DOHH2 (cell line): ENCODE measurements around the gene TNP1.

Source experiments
- H3F3A ChIP-seq: fragments of 200-600 bp; sonication (generic), shearing (Covaris generic); 2 replicates; pipeline ENCODE4 v1.6.0; 2016; ENCODE audit warnings: antibody characterized with exemption, mild to moderate bottlenecking; ENCODE audit not compliant: control insufficient read depth, insufficient read depth
- H3K27ac ChIP-seq: fragments of 200-600 bp; sonication (generic); 2 replicates; pipeline ENCODE4 v1.5.1; 2014; ENCODE audit warnings: low read depth, mild to moderate bottlenecking, low read length, moderate library complexity
- H3K27me3 ChIP-seq: fragments of 200-600 bp; sonication (generic); 2 replicates; pipeline ENCODE4 v1.6.1; 2014; ENCODE audit warnings: mild to moderate bottlenecking, low read length, mixed read lengths; ENCODE audit not compliant: control insufficient read depth
- H3K36me3 ChIP-seq: fragments of 200-600 bp; sonication (generic); 2 replicates; pipeline ENCODE4 v1.6.1; 2014; ENCODE audit warnings: mild to moderate bottlenecking, low read length, moderate library complexity, mixed read lengths; ENCODE audit not compliant: control insufficient read depth
- H3K4me1 ChIP-seq: fragments of 200-600 bp; sonication (generic); 2 replicates; pipeline ENCODE4 v1.6.1; 2014; ENCODE audit warnings: mild to moderate bottlenecking, low read length, mixed read lengths; ENCODE audit not compliant: control insufficient read depth
- H3K4me2 ChIP-seq: fragments of 200-600 bp; sonication (generic); 2 replicates; pipeline ENCODE4 v1.6.0; 2014; ENCODE audit warnings: mild to moderate bottlenecking, low read length, moderate library complexity
- H3K4me3 ChIP-seq: fragments of 200-600 bp; sonication (generic); 2 replicates; pipeline ENCODE4 v1.5.1; 2014; ENCODE audit warnings: mild to moderate bottlenecking, low read length, mixed read lengths
- H3K79me2 ChIP-seq: fragments of 200-600 bp; sonication (generic); 2 replicates; pipeline ENCODE4 v1.6.1; 2014; ENCODE audit warnings: mild to moderate bottlenecking, low read length, mixed read lengths; ENCODE audit not compliant: control insufficient read depth
- H3K9me2 ChIP-seq: fragments of 200-600 bp; sonication (generic); replicated peaks from 2 replicates; pipeline ENCODE4 v1.6.1; 2014; ENCODE audit warnings: mild to moderate bottlenecking, low read length, mixed read lengths; ENCODE audit not compliant: control insufficient read depth
- H3K9me3 ChIP-seq: fragments of 200-600 bp; sonication (generic); 2 replicates; pipeline ENCODE4 v1.6.1; 2014; ENCODE audit warnings: antibody characterized with exemption, low read length, mixed read lengths; ENCODE audit not compliant: control insufficient read depth, insufficient read depth
- H4K20me1 ChIP-seq: fragments of 200-600 bp; sonication (generic); 2 replicates; pipeline ENCODE4 v1.6.0; 2014; ENCODE audit warnings: low read depth, mild to moderate bottlenecking, antibody characterized with exemption, low read length, moderate library complexity; ENCODE audit not compliant: control insufficient read depth, insufficient read depth
- EZH2phosphoT487 ChIP-seq: fragments of 200-600 bp; sonication (generic); IDR thresholded peaks from 2 replicates; pipeline ENCODE4 v1.6.1; 2017; ENCODE audit warnings: borderline replicate concordance, mild to moderate bottlenecking, antibody characterized with exemption, low read length, moderate library complexity, mixed read lengths
- TF ChIP-seq, protein P1 (sequence below): fragments of 200-600 bp; sonication (generic); IDR thresholded peaks from one replicate; pipeline ENCODE4 v1.5.1; 2014; ENCODE audit warnings: antibody characterized with exemption, mild to moderate bottlenecking, low read depth, low read length; ENCODE audit not compliant: poor library complexity, severe bottlenecking

TNP1 gene

GRCh38 chr2:216849987-216850386 lies 9.9 kb downstream of the TNP1 start:
- Histone ChIP-seq H3K4me1 (no peaks in the 10 kb centered on the region), H3K79me2 (no peaks in the 10 kb centered on the region), H4K20me1 (no peaks in the 10 kb centered on the region), H3K4me3 (no peak overlapping the region), H3K27ac (no peak overlapping the region), H3K9me2 (no peaks in the 10 kb centered on the region), H3K9me3 (no peaks in the 10 kb centered on the region), H3K27me3 (no peaks in the 10 kb centered on the region), H3K4me2 (no peak overlapping the region), H3K36me3 (no peaks in the 10 kb centered on the region), H3F3A (no peaks in the 10 kb centered on the region)
- TF ChIP-seq, protein P1, sequence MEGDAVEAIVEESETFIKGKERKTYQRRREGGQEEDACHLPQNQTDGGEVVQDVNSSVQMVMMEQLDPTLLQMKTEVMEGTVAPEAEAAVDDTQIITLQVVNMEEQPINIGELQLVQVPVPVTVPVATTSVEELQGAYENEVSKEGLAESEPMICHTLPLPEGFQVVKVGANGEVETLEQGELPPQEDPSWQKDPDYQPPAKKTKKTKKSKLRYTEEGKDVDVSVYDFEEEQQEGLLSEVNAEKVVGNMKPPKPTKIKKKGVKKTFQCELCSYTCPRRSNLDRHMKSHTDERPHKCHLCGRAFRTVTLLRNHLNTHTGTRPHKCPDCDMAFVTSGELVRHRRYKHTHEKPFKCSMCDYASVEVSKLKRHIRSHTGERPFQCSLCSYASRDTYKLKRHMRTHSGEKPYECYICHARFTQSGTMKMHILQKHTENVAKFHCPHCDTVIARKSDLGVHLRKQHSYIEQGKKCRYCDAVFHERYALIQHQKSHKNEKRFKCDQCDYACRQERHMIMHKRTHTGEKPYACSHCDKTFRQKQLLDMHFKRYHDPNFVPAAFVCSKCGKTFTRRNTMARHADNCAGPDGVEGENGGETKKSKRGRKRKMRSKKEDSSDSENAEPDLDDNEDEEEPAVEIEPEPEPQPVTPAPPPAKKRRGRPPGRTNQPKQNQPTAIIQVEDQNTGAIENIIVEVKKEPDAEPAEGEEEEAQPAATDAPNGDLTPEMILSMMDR: no peak
- TF ChIP-seq EZH2phosphoT487: no peak

- H3K4me2 ChIP-seq: no peak overlapping the region
- no peak overlapping the region for H3K27ac ChIP-seq
- no peaks in the 10 kb centered on the region for H3K9me2 ChIP-seq
- no peaks in the 10 kb centered on the region for H3K9me3 ChIP-seq
- H3K36me3 ChIP-seq: no peaks in the 10 kb centered on the region
- no peaks in the 10 kb centered on the region for H4K20me1 ChIP-seq
- no peak for TF ChIP-seq EZH2phosphoT487
- TF ChIP-seq, protein P1: no peak
- H3K27me3 ChIP-seq: no peaks in the 10 kb centered on the region
- H3F3A ChIP-seq: no peaks in the 10 kb centered on the region
- H3K79me2 ChIP-seq: no peaks in the 10 kb centered on the region
- H3K4me1 ChIP-seq: no peaks in the 10 kb centered on the region
- no peak overlapping the region for H3K4me3 ChIP-seq
These were observed 14.4 kb downstream of the TNP1 start for GRCh38 chr2:216845426-216845825.

DNA sequence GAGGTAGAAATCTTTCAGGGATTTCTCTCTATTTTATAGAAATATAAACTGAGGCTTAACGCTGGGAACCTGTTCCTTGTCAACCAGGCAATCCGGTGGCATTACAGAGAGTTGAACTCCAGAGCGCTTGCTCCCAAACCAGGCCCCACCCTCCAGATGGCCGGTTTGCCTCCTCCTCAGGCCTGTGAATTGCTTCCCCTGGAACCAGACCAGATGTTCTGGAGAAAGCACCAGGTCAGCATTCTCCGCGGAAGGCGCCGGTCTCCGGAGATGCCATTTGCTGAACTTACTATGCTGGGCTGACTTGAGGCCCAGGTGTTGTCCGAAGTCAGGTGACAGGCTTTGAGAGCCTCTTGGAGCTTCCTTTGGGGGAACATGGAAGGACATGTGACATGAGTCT lies 17.2 kb downstream of the TNP1 start:
- H3K4me3 ChIP-seq: no peak overlapping the region
- H4K20me1 ChIP-seq: no peaks in the 10 kb centered on the region
- H3K36me3 ChIP-seq: no peaks in the 10 kb centered on the region
- no peaks in the 10 kb centered on the region for H3K27me3 ChIP-seq
- no peaks in the 10 kb centered on the region for H3K79me2 ChIP-seq
- H3F3A ChIP-seq: no peaks in the 10 kb centered on the region
- H3K4me2 ChIP-seq: no peak overlapping the region
- no peaks in the 10 kb centered on the region for H3K9me3 ChIP-seq
- H3K27ac ChIP-seq: no peak overlapping the region
- no peaks in the 10 kb centered on the region for H3K4me1 ChIP-seq
- no peaks in the 10 kb centered on the region for H3K9me2 ChIP-seq
- TF ChIP-seq EZH2phosphoT487: no peak
- TF ChIP-seq, protein P1: no peak

DNA sequence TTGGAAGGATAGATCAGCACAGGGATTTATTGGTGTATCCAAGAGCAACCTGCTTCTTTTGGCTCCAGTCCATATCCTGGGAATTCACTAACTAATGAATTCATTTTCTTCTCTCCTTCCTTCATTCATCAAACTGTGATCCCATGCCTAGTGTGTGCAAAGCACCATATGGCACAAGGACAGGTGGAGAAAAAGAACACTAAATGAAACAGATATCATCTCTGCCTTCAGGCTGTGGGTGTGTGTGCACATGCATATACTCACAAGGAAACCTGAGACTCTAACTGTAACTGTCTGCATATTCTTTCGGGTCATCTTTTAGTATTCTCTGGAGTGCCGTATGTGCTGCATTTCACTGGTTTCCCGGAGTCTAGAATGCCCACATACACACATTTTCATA lies 20.2 kb downstream of the TNP1 start:
- no peak for TF ChIP-seq EZH2phosphoT487
- TF ChIP-seq, protein P1: no peak
- no peak overlapping the region for H3K4me3 ChIP-seq
- H3K4me1 ChIP-seq: no peaks in the 10 kb centered on the region
- H3K4me2 ChIP-seq: no peak overlapping the region
- H3K27me3 ChIP-seq: no peaks in the 10 kb centered on the region
- H3K9me3 ChIP-seq: no peaks in the 10 kb centered on the region
- H3K36me3 ChIP-seq: no peaks in the 10 kb centered on the region
- H3F3A ChIP-seq: no peaks in the 10 kb centered on the region
- H3K79me2 ChIP-seq: no peaks in the 10 kb centered on the region
- no peaks in the 10 kb centered on the region for H4K20me1 ChIP-seq
- H3K9me2 ChIP-seq: no peaks in the 10 kb centered on the region
- H3K27ac ChIP-seq: no peak overlapping the region
